HG02938 (cell line): ENCODE data around the gene NGEF.

Experiments
- ATAC-seq: cut with Tn5 transposase; IDR thresholded peaks from one replicate; pipeline ENCODE4 v1.9.1; 2021; ENCODE audit warnings: mild to moderate bottlenecking, moderate library complexity; ENCODE audit not compliant: unreplicated experiment

NGEF gene

DNA sequence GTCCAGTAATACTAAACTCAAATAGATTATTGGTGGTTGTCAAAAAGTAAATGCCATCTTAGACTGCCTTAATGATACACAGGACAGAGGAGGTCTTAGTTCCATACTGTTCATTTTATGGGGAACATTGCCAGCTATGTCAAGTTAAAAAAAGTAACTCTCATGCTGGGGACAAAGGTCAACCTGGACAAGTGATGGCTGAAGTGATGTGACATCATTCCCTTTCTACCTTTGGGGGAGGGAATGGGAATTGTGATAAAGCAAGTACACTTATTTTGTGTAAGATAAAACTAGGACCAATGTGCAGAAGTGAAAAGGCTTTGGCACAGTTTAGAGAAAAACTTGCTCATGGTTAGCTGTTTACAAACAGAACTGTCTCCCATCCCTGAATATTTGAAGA, 167.0 kb downstream of the NGEF start:
- ATAC-seq = no peak

DNA sequence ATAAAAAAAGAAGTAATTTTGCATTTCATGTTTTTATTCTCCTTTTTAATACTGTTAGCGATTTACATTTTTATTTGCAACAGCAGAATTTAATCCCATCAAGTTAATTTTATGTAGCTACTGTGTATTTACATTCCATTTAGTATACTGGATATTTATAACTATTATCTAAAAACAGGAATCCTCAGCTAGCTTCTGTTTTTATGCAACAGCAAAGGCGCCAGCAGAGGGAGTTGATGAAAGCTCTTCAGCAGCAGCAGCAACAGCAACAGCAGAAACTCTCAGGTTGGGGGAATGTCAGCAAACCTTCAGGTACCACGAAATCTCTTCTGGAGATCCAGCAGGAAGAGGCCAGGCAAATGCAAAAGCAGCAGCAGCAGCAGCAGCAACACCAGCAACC, 169.2 kb downstream of the NGEF start:
- no peak for ATAC-seq

DNA sequence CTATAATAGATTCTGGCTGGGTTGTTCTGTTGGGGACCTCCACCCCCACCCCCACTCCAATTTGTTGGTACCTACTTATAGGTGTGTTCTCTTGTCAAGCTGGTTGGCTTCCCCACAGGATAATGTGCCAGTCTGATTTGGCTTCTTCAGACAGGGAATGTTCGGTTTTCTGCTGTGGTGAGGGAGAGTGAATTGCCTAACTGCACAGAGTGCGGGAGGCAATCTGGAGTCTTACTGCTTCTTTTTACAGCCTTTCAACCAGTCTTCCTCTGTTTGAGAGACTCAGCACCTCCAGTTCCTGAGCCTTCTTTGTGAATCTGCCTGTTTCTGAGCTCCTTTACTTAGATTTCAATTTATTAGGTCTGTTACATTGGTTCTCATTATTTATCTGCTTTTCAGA, 170.4 kb downstream of the NGEF start:
- no peak for ATAC-seq

DNA sequence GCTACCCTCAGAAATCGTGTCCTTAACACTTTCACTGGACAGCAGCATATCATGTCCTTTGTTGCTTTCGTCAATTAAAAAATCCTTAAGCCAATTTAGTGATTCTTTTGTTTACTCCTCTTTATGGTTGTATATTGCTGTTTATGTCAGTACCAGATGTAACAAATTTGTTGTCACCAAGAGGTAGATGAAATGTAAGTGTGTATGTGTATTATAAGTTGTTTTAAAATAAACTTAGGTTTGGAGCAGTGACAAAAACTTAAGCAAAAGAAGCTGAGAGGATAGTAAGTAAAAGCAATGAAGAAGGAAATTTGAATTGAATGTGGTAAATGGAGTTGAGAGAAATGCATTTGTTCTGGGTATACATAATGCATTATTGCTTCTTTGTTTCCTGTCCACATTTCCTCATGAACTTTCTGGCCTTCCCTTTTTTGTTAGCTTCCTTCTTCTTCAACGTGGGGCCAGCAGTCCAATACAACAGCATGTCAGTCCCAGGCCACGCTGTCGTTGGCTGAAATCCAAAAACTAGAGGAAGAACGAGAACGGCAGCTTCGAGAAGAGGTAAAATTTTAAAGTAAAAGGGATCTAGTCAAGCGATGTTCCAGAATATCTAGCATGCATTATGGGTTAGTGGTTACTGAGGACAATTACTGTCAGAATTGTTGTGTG, 173.5 kb downstream of the NGEF start:
- ATAC-seq = no peak

DNA sequence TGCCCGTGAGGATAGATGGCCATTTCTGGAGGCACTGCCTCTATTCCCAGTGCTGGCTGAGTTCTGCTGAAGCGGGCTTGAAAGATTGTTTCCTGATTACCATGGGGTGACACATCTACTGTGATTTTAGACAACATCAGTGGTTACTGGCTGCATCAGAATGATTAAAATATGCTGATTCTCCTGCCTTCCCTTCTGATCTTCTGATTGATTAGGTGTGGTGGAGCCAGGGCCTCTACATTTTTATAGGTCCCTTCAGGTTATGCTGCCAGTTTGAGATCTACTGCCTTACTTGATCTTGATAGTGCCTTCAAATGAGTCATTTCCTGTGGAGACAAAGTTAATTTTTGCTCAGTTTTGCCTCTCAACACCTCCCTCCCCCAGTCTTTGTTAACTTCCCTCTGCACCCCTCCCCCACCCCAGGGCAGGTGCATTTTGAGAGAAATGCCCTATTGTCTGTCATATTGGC, 174.6 kb downstream of the NGEF start:
- ATAC-seq = peak; percentile 85

DNA sequence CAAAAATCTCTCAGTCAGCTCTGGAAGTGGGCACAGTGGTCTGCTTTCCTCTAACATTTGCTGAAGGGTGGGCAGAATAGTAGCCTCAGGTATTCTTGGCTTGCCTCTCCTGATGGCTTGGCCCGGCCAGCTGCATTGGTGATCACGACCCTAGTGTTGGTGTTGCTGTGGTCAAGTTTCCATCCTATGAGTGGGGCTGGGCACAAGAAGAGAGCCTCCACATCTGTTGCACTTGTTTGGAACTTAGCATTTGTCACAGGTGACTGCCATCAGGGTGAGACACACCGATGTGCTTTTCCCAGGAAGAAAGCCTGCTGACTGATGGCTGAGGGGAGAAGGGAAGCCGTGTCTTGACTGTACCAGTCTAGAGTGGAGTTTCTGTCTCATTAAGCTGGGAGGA, 176.1 kb downstream of the NGEF start:
- no peak for ATAC-seq

DNA sequence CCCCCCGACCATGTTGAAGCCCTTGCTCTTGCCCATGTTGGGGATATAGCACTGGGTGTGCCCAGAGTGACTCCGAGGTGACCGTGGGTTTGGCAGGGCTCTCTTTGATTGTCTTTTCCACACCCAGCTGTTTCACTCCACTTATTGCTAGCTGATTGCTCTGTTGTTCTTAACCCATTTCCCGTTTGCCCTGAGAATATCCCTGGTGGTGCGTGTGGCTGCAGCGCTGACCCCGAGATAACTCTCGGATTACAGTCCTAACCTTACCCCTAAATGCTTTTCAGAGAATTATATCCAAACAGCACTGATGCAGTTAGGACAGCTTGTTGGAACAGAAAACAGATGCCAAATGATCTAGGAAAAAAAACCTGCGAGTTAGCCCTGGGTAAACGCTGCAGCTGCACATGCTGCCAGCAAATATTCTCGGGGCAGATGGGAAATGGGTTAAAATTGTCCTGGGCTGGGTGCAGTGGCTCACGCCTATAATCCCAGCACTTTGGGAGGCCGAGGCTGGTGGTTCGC, 177.3 kb downstream of the NGEF start:
- ATAC-seq = no peak

DNA sequence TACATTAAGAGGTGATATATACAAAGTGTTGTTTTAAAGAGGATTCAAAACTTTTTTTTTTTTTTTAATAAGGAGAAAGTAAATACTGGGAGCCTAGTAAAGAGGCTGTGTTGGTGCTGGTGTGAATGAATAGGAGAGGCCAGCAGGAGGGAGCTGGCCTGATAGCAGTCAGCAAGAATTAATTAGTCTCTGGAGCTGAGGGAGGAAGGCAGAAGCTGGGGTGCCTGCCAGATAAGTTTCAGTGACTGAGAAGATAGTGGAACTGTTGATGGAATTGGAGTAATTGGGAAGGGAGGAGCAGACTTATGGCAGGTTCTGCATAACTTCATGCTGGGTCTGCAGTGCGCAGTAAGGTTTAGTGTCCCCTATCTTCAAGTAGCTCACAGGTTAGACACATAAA, 179.2 kb downstream of the NGEF start:
- no peak for ATAC-seq

DNA sequence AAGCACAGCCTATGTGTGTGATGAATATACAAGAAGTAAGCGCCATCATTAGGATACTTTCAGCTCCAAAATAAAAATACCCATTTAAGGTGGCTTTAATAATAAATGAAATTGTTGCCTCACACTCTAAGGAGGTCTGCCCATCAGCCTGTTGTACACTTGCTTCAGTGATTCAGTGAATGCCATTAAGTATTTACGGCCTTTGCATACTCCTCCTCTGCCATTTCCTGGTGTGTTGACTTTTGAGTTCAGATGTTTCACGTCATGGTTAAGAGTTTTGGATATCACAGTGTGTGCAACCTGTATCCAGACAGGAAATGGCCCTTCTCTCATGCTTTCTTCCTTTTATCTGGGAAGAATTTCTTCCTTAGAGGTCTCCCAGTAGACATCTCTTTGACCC, 181.6 kb downstream of the NGEF start:
- ATAC-seq = no peak

DNA sequence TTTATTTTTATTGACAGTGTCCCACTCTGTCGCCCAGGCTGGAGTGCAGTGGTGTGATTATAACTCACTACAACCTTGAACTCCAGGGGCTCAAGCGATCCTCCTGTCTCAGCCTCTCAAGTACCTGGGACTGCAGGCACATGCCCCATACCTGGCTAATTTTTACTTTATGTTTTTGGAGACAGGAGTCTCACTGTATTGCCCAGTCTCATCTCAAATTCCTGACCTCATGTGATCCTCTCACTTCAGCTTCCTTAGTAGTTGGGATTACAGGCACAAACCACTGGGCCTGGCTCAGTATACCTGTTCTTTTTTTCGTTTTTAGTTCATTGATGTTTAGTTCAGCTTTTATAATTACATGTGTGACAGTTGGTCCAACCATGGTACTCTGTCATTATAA, 183.1 kb downstream of the NGEF start:
- no peak for ATAC-seq
